ENCODE measurements around the gene CYTL1.
"Not testable (repeated sequence)": the region's sequence is repeated elsewhere in the genome, so short reads cannot be mapped to it uniquely, and the experiment has no call there.

CYTL1 gene

DNA sequence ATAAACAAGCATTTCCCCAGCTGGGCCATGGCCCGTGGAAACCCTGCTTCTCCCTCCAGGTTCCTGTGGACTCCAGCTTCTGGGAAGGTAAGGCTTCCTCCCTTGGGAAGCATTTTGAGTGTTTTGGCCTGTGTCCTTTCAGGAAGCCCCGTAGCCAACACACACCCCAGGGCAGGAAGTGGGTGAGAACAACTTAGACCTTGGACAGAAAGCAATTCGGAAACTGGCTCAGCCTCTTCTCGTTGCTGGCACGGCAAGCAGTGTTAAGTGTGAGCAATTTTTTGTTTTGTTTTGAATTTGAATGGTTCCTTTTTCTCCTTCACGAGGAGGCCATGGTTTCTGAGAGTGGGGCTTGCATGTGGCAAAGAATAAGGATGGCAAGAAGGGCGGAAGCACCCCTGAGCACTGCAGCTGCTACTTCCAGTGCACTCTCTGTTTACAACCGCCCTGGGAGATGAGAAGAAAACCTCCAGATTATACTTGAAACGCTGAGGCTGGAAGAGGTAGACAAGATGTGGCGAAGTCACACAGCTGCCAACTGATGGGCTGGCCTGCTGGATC, 14.1 kb upstream of the CYTL1 start:
- DNase-seq = peak in 1 of 5 experiments; percentile 9

DNA sequence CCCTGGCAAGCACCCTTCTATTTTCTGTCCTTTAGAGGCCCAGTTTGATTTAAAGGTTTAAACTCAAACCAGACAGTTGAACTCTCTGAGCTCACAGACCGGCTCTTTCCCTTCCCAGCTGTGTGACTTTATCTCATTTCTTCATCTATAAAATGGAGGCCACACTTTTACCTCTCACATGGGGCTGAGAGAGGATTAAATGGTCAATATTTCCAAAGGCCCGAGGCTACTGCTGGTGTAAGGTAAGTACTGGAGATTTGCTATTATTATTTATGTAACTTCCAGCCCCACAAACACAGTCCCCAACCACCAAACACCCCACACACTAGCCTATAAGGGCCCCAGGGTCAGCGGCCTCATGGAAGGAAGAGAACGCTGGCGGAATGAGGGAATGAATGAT, 13.6 kb upstream of the CYTL1 start:
- DNase-seq = no peak

DNA sequence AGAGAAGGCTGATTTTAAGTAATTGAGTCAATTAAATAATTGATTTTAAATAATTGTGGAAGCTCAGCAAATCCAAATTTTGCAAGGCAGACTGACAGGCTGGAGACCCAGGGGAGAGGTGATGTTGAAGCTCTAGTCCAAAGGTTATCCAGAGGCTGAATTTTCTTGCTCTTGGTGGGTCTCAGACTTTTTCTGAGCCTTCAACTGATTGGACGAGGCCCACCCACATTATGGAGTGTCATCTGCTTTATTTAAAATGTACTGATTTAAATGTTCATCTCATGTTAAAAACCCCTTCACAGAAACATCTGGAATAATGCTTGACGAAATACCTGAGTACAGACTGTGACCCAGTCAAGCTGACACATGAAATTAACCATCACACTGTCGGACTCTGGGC, 11.7 kb upstream of the CYTL1 start:
- no peak for DNase-seq

DNA sequence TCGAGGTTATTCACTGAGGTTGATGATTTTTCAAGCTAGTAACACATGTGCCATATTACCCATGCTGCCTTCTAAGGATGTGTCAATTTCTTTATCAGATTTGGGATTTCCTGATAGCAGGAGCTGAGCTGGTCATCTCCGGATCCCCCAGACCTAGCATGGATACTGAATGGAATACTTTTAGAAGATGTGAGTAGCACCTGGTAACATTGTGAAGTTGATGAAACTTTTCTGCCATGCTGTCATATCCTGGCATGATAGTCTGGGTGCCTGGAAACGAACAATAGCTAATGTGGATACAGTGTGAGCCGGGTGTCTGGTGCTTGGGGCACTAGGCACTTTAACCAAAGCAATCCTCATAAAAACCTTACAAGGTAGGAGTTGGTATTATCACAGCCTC, 11.0 kb upstream of the CYTL1 start:
- DNase-seq = no peak

DNA sequence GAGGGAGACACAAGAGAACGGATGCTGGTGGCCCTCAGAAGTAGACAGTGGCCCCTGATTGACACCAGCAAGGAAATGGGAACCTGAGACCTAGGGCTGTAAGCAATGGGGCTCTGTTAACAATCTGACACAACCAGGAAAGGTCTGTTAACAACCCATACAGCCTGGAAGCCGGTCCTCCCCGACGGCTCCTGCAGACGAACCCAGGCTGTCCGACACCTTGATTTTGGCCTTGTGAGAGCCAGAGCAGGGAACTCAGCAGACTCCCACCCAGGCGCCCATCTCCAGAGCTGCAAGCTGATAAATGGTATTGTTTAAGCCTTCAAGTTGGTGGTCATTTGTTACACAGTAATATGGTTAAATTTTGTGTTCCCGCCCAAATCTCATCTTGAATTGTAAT, 10.2 kb upstream of the CYTL1 start:
- DNase-seq = no peak

DNA sequence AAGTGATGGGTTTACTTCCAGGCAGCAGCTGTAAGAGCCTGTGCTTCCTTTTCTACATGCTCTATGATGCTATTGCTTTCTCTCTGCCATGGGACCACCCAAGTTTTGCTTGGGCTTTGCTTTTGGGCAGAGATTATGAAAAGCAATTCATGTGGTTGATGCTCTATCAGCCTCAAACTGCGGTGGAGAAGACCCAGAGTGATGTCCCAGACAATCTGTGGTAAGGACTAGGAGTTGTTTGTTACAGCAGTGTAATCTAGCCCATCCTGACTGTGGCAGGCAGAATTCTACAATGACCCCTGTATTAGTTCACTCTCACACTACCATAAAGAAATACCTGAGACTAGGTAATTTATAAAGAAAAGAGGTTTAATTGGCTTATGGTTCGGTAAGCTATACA, 9.2 kb upstream of the CYTL1 start:
- DNase-seq = no peak

DNA sequence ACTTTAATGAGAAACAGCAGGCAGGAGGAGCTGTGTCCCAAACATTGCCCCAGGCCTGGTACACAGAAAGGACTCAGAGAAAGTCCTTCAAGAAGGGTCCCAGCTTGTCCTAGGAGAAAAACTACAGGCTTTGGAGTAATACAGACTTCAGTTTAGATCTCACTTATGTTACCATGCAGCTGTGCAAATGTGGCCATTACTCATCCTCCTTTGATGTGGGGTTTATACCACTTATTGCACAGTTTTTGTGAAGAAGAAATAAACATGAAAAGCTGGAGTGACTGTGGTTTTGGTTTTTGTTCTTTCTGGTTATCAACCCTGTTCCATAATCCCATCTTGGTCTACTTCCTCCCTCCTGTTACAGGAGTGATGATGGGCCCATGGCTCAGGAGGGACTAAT, 8.1 kb upstream of the CYTL1 start:
- no peak for DNase-seq

DNA sequence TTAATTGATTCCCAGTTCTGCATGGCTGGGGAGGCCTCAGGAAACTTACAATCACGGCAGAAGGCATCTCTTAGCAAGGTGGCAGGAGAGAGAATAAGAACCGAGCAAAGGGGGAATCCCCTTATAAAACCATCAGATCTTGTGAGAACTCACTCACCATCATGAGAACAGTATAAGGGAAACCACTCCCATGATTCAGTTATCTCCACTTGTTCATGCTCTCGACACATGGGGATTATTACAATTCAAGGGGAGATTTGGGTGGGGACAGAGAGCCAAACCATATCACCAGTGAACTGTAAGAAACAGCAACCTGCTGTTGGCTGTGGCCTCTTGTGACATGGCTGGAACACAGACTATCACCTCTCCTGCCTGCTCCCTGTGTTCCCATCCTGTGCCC, 7.1 kb upstream of the CYTL1 start:
- DNase-seq = no peak

DNA sequence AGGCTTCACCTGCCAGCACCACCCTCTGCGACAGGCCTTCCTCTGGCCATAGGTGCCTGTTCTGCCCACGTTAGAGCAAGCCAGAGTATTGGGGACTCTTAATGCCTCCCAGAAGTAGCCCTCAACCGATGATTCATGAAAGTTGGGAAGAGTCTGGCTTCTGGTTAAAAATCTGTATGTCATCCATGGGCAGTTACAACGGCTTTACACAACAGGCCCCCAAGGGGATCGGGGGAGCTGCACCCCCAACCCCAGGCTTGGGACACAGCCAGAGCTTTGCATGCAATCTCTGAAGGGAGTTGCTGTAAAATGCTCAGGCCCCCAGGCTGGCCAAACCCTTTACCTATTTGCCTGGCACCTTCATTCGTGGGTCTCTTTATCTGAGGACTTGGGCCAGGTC, 5.4 kb upstream of the CYTL1 start:
- no peak for DNase-seq

DNA sequence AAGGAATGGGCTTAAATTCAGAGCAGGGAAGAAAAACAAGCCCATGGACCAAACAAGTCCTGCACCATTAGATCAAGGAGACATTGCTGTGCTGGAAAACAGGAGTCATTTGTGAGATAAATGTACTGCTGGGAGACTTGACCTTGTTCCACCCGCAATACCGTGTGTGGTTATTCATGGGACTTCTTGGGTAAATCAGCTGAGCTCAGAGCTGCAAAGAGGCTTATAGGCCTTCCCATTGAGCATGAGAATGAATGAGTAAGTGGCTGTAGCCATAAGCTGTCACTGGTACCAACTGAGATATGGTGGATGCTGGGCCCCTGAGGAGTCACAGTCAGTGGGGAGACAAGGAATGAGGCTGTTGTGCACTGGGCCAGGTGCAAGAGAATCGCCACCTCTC, 2.3 kb upstream of the CYTL1 start:
- DNase-seq = no peak

DNA sequence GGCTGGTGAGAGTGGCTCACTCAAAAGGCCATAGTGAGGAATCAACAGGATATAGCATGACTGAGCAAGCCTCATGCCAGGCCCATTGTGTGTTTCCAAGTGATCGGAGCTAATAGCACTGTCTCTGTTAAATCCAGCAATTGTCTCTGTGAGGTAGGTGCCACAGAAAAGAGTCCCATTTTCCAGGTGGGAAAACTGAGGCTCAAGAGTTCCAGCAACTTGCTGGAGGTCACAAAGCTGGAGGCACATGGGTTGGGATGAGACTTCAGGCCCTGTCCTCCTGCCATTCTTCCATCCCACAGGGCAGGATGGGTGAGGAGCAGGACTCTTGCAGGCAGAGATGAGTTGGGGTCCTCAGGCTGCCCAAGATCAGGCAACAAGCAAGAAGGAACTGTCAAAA, 1.1 kb upstream of the CYTL1 start:
- no peak for DNase-seq

DNA sequence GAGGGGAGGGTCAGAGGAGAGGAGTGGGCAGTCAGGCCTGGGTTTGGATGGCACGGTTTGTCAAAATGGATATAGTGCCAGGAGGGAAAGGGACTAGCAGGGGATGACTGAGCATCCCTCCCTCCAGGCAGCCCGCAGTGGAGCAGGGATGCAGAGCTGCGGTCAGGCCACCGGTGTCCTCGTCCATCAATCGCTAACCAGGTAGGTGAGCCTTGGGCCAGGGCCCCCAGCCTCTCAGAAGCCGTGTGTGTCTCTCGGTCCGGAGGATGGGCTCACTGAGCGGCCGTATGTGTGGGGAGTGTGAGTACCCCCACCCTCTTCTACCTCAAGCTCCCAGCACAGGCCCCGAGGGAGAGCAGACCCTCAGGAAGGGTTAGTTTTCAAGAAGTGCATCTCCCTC, 538 bp upstream of the CYTL1 start:
- DNase-seq = no peak

DNA sequence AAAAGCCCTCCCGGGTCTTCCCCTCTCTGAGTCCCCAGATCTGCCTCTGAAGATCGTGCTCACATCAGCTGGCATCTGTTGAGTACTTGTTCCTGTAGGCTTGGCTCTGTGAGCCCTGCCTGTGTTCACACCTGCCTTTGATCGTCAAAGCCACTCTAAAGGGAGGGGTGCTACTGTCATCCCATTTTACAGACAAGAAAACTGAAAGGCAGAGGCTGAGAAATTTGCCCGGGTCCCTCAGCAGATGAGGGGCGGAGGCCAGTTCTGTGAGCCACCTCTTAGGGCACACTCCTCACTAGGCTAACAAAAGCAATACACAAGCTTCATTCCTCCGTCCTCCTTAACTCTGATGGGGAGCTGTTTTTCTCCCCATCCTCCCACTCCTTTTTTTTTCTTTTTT, 655 bp downstream of the CYTL1 start:
- DNase-seq = no peak

DNA sequence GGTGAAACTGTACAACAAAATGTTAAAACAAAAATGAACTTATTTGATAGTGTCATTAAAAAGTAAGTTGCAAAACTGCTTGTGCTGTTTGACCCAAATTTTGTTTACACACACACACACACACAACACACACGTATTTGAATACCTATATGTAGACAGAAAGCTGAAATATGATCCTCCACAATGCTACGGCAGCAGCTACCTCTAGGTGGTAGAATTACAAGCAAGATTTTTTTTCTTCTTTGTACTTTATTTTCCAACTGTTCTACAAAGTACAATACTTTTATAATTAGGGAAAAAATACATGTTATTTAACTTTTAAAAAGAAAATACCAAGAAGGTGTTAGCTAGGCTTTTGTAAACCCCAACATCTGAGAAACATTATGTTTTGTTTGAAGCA, 1.2 kb downstream of the CYTL1 start:
- no peak for DNase-seq

DNA sequence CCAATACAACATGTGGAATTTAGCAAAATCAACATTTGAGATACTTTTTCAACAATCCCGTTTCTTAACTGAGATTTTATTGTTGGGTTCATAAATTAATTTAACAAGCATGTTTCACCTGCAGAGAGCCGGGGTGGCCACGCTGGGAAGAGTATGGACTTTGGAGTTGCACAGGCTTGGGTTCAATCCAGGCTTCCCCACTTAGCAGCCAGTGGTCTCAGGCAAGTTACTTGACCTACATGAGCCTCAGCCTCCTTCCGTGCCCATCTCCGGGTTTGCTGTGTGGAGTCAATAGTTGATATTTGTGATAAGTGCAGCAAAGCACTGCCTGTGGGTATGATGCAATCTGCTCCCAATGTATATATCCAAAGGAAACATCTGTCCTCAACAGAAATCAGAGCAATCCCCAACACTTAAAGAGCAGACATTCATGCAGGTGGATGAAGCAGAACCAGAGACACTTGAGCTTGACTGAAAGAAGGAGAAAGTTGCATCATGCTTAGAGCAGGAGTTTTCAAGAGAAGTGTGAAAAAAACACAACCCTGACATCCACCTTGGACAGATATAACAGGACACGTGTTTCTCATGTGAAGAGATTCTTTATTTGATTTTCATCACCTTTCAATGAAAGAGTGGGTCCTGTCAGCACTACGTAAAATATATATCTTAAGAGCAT, 5.1 kb downstream of the CYTL1 start:
- no peak for DNase-seq

DNA sequence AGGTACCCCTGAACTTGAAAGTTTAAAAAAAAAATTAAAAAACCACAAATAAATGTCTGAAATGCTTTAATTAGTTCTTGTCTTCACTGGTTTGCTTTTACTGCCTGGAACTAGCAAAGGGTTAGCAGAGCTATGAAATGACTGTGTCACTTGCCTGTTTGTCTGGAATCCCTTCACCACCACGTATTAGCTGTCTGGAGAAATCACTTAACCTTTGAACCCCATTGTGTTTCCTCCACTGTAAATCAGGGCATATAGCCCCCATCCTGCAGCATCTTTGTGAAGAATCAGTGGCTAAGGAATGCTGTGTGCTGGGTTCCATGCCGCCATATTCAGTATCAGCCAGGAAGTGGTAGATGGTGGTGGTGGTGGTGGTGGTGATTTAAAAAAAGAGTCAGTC, 6.3 kb downstream of the CYTL1 start:
- no peak for DNase-seq

DNA sequence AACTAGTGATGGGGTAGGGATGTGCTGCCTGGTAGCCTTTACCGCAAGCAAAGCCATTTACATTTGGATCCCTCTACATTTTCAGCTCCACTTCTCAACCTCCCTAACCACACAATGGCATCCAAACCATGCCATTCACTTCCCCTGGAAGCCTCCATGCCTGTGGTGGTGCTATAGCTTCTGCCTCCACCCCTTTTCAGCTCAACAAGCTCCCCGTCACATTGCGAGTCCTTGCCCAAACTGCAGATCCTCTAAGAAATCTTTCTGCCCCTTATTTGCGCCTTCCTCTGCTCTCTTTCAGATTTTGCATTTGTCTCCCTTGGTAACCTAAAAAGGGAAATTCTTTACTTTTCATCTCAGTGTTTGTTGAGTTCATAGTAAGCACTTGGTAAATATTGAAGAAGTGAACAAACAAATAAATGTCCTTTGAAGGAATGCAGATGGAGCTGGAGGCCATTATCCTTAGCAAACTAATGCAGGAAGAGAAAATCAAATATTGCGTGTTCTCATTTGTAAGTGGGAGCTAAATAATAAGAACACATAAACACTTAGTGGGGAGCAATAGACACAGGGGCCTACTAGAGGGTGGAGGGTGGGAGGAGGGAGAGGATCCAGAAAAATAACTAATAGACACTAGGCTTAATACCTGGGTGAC, 6.9 kb downstream of the CYTL1 start:
- no peak for DNase-seq

DNA sequence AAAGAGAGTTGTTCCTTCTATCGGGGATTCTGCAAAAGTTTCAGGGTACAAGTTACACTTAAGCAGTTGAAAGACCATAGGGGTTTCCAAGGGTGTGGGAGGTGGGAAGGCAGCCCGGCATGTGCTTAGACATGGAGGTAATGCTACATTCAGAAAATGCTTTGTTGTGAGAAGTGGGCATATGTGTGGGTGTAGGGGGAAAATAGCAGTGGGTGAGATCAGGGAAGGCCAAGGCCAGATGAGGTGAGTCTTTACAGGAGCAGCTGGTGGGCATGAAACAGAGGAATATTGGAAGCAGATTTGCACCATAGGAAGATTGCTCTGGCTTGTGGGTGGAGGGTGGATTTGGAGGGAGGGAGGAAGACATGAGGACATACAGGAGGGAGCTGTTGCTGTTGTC, 8.3 kb downstream of the CYTL1 start:
- DNase-seq = no peak

DNA sequence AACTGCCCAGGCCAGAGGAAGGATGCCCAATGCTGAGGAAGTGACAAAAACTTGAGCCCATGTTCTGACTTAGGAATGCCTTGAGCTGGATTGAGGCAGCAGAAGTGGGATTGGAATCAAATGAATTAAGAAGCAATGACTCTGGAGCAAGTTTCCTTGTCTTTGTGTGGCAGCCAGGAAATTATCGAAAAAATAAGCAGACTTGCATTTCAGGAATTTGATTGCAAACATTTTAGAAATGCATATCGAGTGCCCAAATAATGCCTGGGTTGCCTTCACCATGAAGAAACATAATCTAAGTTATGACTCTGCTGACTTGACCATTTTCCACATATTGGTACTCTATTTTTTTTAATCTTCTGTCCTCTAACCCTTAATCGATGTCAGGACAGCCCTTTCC, 9.5 kb downstream of the CYTL1 start:
- no peak for DNase-seq

DNA sequence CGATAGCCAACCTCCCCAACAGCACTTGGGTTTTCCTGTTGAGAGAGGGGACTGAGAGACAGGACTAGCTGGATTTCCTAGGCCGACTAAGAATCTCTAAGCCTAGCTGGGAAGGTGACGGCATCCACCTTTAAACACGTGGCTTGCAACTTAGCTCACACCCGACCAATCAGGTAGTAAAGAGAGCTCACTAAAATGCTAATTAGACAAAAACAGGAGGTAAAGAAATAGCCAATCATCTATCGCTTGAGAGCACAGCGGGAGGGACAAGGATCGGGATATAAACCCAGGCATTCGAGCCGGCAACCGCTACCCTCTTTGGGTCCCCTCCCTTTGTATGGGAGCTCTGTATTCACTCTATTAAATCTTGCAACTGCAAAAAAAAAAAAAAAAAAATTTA, 12.3 kb downstream of the CYTL1 start:
- not testable (repeated sequence) for DNase-seq

DNA sequence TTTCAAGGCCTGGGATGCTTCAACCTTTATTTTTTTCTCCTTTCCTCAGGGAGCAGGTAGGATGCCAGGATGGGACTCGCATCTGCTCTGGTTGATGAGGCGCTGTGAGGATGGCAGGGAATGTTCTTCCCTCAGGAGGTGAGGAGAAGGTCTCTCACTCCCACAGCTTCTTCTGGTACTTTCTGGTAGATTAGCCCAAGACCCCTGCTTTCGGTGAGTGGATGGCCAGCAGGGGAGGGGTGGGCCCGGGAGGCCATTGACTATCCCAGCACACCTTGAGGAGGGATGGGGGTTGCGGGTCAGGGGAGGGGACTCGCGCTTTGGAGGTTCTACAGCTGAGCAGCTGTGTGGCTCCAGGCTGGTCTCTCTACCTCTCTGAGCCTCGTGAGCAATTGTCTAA, 14.8 kb downstream of the CYTL1 start:
- DNase-seq = no peak

DNA sequence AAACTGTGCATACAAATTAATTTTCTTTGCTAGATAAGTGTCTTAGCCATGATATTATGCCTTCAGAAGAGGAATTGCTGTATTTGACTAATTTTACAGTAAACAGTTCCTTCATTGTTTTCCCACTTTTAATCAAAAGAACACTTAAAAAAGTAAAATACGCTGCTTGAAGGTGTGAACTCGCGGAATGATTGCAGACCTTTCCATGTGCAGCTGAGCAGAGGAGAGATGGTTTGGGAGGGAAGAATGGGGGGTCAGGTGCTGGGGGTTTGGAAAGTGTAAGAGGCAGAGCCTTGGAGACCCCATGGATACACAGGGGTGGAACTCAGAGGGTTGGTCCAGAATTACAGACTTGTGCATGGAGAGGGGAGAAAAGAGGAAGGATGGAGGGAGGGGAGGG, 15.3 kb downstream of the CYTL1 start:
- DNase-seq = no peak

DNA sequence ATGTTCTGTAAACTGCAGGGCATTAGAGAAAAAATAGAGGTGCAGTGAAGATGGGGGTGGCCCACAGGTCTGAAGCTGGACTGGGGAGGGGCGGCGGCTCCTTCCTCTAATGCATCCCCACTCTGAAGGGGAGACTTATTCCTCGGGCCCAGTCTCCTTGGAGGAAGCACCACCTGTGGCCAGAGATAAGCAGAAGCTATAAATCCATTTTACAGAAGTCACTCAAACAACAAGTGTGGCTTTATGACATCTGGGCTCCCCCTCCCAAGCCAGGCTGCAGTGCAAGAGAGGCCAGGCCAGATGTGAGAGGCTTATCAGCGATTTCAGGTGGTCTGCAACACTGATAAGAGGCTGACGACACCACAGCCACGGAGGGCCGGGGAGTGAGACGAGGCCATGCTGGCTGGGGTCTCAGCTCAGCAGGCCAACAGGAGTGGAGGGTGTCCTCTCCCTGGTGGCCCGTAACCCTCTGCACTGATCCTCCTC, 15.8 kb downstream of the CYTL1 start:
- DNase-seq = no peak

DNA sequence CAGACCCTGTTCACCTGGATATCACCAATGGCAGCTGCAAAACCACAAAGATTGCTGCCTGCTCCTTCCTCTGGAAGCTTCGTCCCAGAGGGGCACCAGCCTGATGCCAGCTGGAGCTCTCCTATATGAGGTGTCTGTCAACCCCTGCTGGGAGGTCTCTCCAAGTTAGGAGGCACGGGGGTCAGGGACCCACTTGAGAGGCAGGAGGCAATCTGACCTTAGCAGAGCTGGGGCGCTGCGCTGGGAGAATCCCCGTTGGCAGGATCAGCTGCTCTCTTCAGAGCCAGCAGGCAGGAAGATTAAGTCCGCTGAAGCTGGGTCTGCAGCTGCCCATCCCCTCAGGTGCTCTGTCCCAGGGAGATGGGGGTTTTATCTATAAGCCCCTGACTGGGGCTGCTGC, 17.6 kb downstream of the CYTL1 start:
- not testable (repeated sequence) for DNase-seq

DNA sequence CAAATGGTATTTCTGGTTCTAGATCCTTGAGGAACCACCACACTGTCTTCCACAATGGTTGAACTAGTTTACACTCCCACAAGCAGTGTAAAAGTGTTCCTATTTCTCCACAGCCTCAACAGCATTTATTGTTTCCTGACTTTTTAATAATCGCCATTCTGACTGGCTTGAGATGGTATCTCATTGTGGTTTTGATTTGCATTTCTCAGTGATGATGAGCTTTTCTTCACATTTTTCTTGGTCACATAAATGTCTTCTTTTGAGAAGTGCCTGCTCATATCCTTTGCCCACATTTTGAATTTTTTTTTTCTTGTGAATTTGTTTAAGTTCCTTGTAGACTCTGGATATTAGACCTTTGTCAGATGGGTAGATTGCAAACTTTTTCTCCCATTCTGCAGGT, 22.3 kb downstream of the CYTL1 start:
- DNase-seq = not testable (repeated sequence)

All from T-helper 2 cell (primary cell).